K562 (cell line): Measurements from ENCODE around the gene ZNF701. TPM values are rescaled to one million over a fixed set of nuclear protein-coding genes. Genes with fewer than 3 reads are reported as not detected.

Source experiments
- ATF1 ChIP-seq, 2 experiments: fragments of 450-650 bp in 1 of 2; IDR thresholded peaks; 2 replicates each; pipeline ENCODE4 v1.6.1; 2016; ENCODE audit warnings: missing compliant biosample characterization in 1 of 2, missing genetic modification characterization in 1 of 2
- CREB1 ChIP-seq, 2 experiments: sonication (generic) in 1 of 2; formaldehyde crosslinking in 1 of 2; IDR thresholded peaks; 2 replicates each; pipeline versions ENCODE4 v1.6.1 to v1.8.0; 2012 to 2022; ENCODE audit warnings: inconsistent platforms in 1 of 2, mild to moderate bottlenecking in 1 of 2, missing genetic modification reagents in 1 of 2, moderate library complexity in 1 of 2
- CREM ChIP-seq: IDR thresholded peaks from 2 replicates; pipeline ENCODE4 v1.6.1; 2014; ENCODE audit warnings: antibody characterized with exemption, low read depth
- ELF2 ChIP-seq: fragments of 250-450 bp; sonication (Bioruptor Pico); IDR thresholded peaks from 2 replicates; pipeline ENCODE4 v1.5.0; 2021; ENCODE audit warnings: mild to moderate bottlenecking
- EWSR1 ChIP-seq: fragments of 450-650 bp; IDR thresholded peaks from 2 replicates; pipeline ENCODE4 v1.6.1; 2018; ENCODE audit warnings: borderline replicate concordance, mild to moderate bottlenecking, low read depth, moderate library complexity; ENCODE audit not compliant: partially characterized antibody
- HDAC1 ChIP-seq, 2 experiments: fragments of 450-650 bp; IDR thresholded peaks; 2 replicates each; pipeline ENCODE4 v1.6.1; 2016 to 2017; ENCODE audit warnings: inconsistent platforms in 1 of 2, mild to moderate bottlenecking in 1 of 2, moderate library complexity in 1 of 2
- KLF16 ChIP-seq: IDR thresholded peaks from 2 replicates; pipeline ENCODE4 v1.6.1; 2016; ENCODE audit warnings: antibody characterized with exemption
- NFIC ChIP-seq: fragments of 450-650 bp; IDR thresholded peaks from 2 replicates; pipeline ENCODE4 v1.6.1; 2017; ENCODE audit warnings: mild to moderate bottlenecking, inconsistent platforms
- POLR2A ChIP-seq: fragments of 450-650 bp; conservative IDR thresholded peaks from 2 replicates; pipeline ENCODE4 v1.6.1; 2016
- POLR2B ChIP-seq: fragments of 450-650 bp; IDR thresholded peaks from 2 replicates; pipeline ENCODE4 v1.6.1; 2018; ENCODE audit warnings: low read depth; ENCODE audit not compliant: partially characterized antibody
- SREBF1 ChIP-seq: fragments of 150-350 bp; IDR thresholded peaks from 2 replicates; pipeline ENCODE4 v1.6.1; 2014; ENCODE audit warnings: antibody characterized with exemption, low read depth, low read length, borderline replicate concordance
- TFAM ChIP-seq: fragments of 250-450 bp; sonication (Bioruptor Pico); conservative IDR thresholded peaks from 2 replicates; pipeline ENCODE4 v1.5.0; 2021; ENCODE audit warnings: mild to moderate bottlenecking, moderate library complexity
- polyA plus RNA-seq, 8 experiments: library from polyadenylated mRNA; depleted of rRNA in 4 of 8; stranded (reverse) in 5 of 8; unstranded in 3 of 8; fragments of >200 nt; fragmentation: Nextera tagmentation in 2 of 8; fragmentation: Illumina TruSeq in 1 of 8; extraction: Ambion mirVana in 2 of 8; extraction: Trizol in 1 of 8; gene quantifications; 2 replicates each; pipeline versions ENCODE4 v1.2.1 to v1.2.3, GENCODE V29; 2011 to 2014; ENCODE audit warnings: inconsistent platforms in 1 of 8, missing spikeins in 1 of 8
- total RNA-seq, 7 experiments: library from RNA; depleted of rRNA in 6 of 7; stranded (reverse); fragments of >200 nt in 6 of 7; fragmentation: Illumina TruSeq in 2 of 7; extraction: Trizol in 2 of 7; gene quantifications; 2 replicates each; pipeline versions ENCODE4 v1.2.1 to v1.2.3, GENCODE V29; 2011 to 2021; ENCODE audit warnings: low replicate concordance in 1 of 7
- TF ChIP-seq, protein P1 (sequence below): sonication (generic); formaldehyde crosslinking; IDR thresholded peaks from 2 replicates; pipeline ENCODE4 v1.8.0; 2022; ENCODE audit warnings: missing genetic modification reagents, mild to moderate bottlenecking, borderline replicate concordance
- TF ChIP-seq, protein P2 (sequence below): fragments of 200-800 bp; sonication (Bioruptor generic); IDR thresholded peaks from 2 replicates; pipeline ENCODE4 v1.6.1; 2017; ENCODE audit warnings: missing genetic modification characterization, missing compliant biosample characterization
- TF ChIP-seq, protein P3 (sequence below), 2 experiments: IDR thresholded peaks in 1 of 2; conservative IDR thresholded peaks in 1 of 2; 2 replicates each; pipeline ENCODE4 v1.6.1; 2016; ENCODE audit warnings: low read depth in 2 of 2, mild to moderate bottlenecking in 1 of 2, missing compliant biosample characterization in 1 of 2, missing genetic modification characterization in 1 of 2, moderate library complexity in 1 of 2
- TF ChIP-seq, protein P4 (sequence below): fragments of 450-650 bp; formaldehyde crosslinking; IDR thresholded peaks from 2 replicates; pipeline ENCODE4 v1.4.0; 2020; ENCODE audit warnings: mild to moderate bottlenecking
- TF ChIP-seq, protein P5 (sequence below): IDR thresholded peaks from 3 replicates; pipeline ENCODE4 v1.6.1; 2011; ENCODE audit warnings: borderline replicate concordance, mild to moderate bottlenecking, moderate library complexity; ENCODE audit not compliant: insufficient read length; ENCODE audit errors: extremely low read depth

The ZNF701 gene
- total and polyA plus RNA-seq, 9 of the 15 experiments (the other 6 are each of a cell fraction or from before 2014, with no cell fraction given): 5.3 to 15.9 (median 10.1) TPM

DNA sequence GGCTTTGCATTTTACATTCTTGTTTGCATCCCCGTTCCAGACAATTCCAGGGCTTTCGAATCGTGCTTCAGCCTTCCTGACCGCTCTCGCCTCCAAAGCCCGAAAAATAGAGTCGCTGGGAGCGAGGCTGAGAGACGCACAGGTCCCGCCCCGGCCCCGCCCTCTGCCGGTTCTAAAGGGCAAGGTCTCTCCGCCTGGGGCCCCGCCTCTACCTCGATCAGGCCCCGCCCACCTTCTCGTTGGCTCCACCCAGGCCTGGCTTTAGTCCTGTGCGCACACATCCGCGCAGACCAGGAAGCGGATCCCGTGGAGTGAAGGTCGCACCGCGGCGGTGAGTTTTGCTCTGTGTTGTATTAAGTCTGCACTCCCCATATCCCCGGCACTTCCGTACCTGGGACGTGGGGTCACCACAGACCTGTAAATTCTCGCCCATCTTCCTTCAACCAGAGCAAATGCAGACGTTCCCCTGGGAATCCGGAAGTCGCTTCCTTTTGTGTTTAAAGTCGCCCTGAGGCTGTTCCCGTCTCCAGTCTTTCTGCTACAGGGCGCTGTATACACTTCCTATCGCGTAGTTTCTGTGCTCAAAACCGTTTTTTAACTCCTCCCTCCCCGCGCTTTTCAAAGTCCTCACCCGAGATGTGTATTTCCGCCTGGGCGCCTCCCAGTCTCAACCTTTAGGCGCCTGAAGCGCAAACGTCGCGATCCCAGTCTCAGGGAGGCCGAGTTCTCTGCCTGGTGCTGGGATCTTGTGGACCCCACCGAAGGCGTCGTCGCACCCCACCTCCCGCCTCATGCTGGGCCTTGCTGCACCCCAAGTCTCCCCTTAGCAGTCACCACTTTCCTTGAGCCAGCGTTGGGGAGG, at the start of gene ZNF701 (continued):
- TF ChIP-seq, protein P1, sequence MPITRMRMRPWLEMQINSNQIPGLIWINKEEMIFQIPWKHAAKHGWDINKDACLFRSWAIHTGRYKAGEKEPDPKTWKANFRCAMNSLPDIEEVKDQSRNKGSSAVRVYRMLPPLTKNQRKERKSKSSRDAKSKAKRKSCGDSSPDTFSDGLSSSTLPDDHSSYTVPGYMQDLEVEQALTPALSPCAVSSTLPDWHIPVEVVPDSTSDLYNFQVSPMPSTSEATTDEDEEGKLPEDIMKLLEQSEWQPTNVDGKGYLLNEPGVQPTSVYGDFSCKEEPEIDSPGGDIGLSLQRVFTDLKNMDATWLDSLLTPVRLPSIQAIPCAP (CRISPR knock-in tag): no peak
- TF ChIP-seq, protein P2, sequence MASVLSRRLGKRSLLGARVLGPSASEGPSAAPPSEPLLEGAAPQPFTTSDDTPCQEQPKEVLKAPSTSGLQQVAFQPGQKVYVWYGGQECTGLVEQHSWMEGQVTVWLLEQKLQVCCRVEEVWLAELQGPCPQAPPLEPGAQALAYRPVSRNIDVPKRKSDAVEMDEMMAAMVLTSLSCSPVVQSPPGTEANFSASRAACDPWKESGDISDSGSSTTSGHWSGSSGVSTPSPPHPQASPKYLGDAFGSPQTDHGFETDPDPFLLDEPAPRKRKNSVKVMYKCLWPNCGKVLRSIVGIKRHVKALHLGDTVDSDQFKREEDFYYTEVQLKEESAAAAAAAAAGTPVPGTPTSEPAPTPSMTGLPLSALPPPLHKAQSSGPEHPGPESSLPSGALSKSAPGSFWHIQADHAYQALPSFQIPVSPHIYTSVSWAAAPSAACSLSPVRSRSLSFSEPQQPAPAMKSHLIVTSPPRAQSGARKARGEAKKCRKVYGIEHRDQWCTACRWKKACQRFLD (CRISPR knock-in tag): no peak
- no peak for TF ChIP-seq KLF16
- no peak for TF ChIP-seq CREB1 (IDR thresholded peaks at IDR 0.05)
- TF ChIP-seq CREB1 (CRISPR knock-in tag; IDR thresholded peaks at IDR 0.05): no peak
- TF ChIP-seq EWSR1: no peak
- TF ChIP-seq NFIC: no peak
- peak; percentile 98 for TF ChIP-seq ELF2
- no peak for TF ChIP-seq SREBF1
- TF ChIP-seq, protein P3, sequence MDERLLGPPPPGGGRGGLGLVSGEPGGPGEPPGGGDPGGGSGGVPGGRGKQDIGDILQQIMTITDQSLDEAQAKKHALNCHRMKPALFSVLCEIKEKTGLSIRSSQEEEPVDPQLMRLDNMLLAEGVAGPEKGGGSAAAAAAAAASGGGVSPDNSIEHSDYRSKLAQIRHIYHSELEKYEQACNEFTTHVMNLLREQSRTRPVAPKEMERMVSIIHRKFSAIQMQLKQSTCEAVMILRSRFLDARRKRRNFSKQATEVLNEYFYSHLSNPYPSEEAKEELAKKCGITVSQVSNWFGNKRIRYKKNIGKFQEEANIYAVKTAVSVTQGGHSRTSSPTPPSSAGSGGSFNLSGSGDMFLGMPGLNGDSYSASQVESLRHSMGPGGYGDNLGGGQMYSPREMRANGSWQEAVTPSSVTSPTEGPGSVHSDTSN (CRISPR knock-in tag; IDR thresholded peaks at IDR 0.05; ENCODE audit: low read depth): no peak
- TF ChIP-seq, protein P3 (tag; conservative IDR thresholded peaks at IDR 0.05; ENCODE audit: low read depth): no peak
- TF ChIP-seq, protein P4, sequence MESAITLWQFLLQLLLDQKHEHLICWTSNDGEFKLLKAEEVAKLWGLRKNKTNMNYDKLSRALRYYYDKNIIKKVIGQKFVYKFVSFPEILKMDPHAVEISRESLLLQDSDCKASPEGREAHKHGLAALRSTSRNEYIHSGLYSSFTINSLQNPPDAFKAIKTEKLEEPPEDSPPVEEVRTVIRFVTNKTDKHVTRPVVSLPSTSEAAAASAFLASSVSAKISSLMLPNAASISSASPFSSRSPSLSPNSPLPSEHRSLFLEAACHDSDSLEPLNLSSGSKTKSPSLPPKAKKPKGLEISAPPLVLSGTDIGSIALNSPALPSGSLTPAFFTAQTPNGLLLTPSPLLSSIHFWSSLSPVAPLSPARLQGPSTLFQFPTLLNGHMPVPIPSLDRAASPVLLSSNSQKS: no peak
- no peak for TF ChIP-seq TFAM (CRISPR knock-in tag)
- TF ChIP-seq CREM: no peak
- TF ChIP-seq HDAC1 (IDR thresholded peaks at IDR 0.05): peak in 1 of 2 experiments; percentile 82; a peak in 2 of 4 replicates
- peak; percentile 92 for TF ChIP-seq POLR2B
- peak; percentile 95 for TF ChIP-seq POLR2A
- TF ChIP-seq, protein P5, sequence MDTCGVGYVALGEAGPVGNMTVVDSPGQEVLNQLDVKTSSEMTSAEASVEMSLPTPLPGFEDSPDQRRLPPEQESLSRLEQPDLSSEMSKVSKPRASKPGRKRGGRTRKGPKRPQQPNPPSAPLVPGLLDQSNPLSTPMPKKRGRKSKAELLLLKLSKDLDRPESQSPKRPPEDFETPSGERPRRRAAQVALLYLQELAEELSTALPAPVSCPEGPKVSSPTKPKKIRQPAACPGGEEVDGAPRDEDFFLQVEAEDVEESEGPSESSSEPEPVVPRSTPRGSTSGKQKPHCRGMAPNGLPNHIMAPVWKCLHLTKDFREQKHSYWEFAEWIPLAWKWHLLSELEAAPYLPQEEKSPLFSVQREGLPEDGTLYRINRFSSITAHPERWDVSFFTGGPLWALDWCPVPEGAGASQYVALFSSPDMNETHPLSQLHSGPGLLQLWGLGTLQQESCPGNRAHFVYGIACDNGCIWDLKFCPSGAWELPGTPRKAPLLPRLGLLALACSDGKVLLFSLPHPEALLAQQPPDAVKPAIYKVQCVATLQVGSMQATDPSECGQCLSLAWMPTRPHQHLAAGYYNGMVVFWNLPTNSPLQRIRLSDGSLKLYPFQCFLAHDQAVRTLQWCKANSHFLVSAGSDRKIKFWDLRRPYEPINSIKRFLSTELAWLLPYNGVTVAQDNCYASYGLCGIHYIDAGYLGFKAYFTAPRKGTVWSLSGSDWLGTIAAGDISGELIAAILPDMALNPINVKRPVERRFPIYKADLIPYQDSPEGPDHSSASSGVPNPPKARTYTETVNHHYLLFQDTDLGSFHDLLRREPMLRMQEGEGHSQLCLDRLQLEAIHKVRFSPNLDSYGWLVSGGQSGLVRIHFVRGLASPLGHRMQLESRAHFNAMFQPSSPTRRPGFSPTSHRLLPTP: no peak
- TF ChIP-seq ATF1 (CRISPR knock-in tag; IDR thresholded peaks at IDR 0.05): no peak
- peak; percentile 57; the same call in 1 of the 2 replicates for TF ChIP-seq ATF1 (tag; IDR thresholded peaks at IDR 0.05)
